Stimulated activated naive CD8-positive, alpha-beta T cell treated with anti-CD3 and anti-CD28 coated beads, Interleukin-15, Interleukin-2, amounts not matched to agents 100 U/mL and 50 U/mL, for 24 hours (primary cell): Measurements from ENCODE around the gene PTPRD.

Experiments used
- ATAC-seq: fragments of 150-1000 bp; cut with Tn5 transposase; one replicate; pipeline ENCODE4 v1.10.0; 2021
- DNase-seq: peaks from one replicate; pipeline ENCODE4 v3.0.0; 2021

The PTPRD gene

DNA sequence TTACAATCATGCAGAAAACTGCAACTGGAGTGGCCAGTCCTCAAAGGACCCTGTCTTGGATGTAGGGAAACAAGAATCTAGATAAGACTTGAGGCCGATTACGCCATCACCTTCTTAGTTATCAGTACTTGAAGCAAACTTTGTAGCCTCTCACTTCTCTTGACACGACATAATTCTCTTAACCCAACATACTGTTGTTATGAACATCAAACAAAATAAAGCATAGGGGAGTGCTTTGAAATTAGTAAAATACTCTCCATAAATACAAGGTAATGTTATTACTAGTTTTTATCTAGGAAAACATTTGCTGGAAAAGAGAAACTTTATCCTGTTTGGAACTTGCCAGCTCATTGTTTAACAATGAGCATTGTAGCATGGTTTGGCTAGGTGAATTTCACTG, 2238.3 kb downstream of the PTPRD start:
- DNase-seq (no peak), ATAC-seq (no peak)

DNA sequence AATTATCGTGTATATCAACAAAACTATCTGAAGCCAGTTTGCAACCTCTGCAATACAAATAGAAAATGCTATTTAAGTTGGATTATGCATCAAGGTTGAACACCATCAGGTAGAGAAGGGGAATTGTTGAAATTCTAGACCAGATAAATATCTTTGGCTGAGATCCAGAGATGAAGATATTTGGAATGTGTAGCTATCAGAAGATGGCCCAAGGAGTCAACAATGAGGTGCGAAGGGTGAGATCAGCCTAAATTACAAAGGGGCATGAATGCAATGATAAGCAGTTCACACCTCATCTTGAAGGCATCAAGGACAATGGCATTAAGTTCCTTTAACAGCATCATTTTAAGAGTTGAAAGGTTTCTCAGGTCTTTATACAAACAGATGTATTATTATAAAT, 2241.1 kb downstream of the PTPRD start:
- ATAC-seq (no peak), DNase-seq (no peak)

DNA sequence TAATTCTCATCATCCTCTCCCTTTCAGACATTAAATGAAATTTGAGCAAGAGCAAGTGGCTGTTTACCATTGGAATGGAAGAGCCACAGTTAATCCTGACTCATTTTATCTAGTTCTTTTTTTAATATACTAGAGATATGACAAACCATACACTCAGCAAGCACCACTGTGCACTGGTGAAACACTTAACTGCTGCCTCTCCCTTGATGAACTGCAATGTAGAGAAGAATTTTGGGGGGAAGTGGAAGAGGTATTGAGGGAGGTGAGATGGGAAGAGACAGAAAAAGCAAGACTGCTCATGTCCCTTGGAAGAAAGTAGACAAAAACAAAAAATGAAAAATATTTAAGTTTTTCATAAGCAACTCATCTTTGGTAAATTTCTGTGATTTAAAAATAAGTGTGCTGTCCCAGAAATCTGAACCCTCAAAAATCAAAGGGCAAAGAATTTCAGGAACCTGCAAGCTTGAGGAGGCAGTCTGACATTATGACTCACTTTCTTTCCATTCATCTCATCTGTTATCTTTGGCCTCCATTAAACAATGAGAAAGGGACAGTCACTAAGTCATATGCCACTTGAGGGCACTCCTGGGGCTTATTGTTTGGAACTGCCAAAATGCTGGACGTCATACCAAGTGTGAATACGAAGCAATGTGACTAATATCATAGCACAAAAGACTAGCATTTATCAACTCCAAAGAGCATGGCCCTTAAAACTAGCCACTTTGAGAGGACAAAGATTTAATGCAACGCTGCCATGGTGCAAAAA, 2246.5 kb downstream of the PTPRD start:
- DNase-seq (no peak), ATAC-seq (peak; percentile 55)

DNA sequence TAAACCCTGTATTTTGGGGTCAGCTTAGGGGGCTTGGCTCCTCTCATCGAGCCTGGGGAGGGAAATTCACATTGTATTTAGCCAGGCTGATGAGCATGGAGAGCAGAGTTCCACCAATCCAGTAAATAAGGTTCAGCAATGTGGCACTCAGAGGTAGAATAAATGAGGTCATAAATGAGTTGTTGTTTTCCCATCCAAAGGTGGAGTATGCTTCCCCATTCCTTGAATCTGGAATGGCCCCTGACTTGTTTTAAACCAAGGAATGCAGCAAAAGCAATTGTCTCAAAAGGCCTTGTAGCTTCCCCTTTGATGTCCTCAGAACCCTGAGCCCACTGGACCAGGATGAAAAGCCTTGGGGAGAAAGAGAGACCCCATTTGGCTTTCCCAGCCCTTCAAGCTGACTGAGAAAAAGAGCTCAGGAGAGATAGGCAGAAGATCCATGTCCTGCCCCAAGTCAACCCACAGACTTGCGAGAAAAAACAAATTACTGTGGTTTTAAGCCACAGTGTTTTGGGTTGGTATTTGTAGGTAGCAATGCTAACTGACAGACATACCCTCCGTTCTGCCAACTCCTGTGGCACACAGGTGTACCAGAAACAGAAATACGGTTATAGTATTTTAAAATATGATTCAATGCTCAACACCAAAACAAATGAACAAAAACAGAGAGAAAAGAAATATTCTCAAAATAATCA, 2247.2 kb downstream of the PTPRD start:
- ATAC-seq: no peak
- DNase-seq: no peak

DNA sequence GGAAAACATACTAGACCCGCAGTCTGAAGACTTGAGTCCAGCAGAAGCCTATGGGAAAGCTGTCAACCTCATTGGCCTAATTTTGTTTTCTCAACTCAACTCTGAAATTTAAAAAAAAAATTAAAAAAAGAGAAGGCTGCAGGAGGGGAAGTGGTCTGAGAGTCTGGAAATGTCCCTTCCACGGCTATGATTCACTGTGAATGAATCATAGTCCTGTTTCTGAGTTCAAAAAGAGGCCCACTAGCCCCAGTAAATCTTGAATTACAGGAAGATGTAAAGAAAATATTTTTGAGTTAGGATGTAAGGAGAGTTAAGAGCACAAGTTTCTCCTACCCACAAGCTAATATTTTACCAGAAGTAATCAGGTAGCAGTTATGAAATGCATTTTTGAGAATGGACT, 2247.8 kb downstream of the PTPRD start:
- ATAC-seq (peak; percentile 56), DNase-seq (no peak)

DNA sequence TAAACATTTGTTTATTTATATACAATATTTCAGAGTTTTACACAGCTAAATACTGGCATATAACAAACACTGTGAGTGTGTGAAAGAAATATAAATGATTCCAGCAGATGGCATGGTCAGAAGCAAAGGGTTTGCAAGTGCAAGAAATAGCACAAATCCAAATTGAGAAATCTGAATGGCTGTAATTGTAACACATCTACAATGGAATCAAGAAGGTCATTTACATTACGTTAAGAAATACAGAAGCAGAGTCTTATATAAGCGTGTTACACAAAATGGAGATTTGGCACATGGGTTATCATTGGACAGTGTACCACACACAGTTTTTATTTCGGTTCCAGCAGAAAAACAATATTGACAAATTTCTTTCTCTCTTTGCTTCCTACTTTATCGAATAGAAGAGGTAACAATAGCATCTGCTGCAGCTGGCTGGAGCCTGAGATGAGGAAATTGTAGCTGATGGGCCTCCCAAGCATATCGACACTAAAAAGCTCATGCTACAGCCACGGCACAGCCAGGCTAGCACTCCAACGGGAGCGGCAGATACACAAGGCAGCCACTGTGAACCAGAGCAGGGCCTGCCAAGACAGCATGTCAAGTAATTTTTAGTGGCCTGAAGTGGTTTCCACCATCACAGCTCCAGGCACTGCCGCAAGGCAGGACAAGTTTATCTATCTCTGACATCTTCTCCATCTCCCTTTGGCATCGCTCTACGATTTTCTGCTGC, 2248.6 kb downstream of the PTPRD start:
- ATAC-seq: no peak
- no peak for DNase-seq

DNA sequence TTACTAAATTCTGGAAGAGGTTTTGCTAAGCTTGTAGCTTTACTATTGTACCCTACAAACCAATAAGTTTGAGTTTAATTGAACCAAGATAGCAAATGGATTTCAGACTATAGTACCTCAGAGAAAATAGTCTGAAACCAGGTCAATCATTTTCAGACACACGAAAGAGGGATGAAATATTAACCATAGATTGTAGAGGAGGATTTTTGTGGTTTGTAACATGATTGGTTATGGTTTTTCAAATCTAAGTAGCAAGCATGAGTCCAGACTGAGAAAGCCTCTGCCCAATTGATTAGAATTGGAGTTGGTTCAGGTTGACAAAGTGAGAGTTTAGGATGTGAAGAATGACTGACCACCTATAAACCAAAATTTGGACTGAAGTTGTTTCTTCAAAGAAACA, 2250.6 kb downstream of the PTPRD start:
- ATAC-seq (no peak), DNase-seq (no peak)

DNA sequence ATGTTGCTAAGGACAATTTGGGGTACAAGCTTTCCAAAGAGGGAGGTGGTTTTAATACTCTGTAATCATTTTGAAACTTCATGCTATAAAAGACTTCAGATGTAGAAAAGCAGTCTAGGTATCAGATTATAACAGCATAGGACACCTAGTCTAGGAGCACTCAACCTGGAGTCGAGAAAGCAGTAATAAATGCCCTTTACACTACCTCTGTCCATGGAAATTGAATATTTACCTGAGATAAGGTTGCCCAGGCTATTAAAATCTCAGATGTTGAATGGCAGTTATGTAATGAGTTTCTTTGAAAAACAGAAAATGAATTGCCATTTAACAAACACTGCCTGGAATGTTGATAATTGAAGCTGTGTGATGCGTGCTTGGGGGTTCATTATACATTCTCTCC, 2251.4 kb downstream of the PTPRD start:
- ATAC-seq (no peak), DNase-seq (no peak)

DNA sequence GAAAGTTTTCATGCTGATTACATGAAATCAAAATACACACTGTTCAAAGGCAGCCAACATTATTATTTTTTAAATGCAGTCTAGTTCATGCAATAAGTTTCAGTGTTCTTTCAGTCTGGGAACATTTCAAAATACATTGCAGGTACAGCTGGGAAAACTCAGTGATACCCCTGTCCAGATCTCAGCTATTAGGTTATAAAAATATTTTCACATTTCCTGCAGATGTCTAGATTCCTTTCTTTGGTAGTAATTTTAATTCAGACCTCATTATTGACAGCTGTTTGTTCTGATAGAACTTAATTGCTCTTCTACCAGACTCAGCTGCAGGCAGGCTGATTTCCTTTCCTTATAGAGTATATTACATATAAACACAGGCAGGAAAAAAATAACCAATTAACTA, 2256.4 kb downstream of the PTPRD start:
- no peak for ATAC-seq
- no peak for DNase-seq

DNA sequence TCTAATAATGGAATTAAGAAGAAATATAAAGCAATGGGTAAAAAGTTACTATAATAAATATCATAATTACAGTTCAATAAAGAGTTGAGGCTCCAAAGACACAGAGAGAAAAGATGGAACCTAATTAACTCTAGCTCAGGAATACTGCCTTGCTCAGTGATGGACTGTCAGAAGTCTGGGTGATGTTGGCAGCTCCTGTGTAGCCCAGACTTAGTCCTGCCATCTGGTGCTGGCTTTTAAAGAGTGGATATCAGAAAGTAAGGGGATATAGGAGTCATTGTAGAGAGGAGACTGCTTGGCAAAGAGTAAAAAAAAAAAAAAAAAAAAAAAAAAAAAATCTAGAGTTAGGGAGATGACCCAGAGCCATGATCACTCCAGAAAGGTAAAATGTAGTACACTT, 2261.4 kb downstream of the PTPRD start:
- DNase-seq (no peak), ATAC-seq (no peak)

DNA sequence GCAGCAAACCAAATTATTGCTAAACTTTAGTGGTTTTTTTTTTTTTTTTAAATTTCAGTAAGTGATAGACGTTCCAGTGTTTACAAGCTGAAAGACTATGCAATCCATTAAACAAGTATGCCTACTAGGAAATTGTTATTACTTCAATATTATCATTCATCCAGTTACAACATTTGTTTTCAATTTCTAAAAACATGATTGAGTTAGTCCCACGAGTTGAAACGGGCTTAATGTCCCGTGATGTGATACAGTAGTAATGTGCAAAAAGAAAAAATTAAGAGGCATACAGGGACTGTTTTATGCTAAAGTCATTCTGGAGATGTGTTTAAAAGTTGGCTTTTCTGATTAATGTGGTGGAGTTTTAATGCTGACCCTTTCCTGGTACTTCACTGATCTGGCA, 2262.9 kb downstream of the PTPRD start:
- ATAC-seq (no peak), DNase-seq (no peak)

DNA sequence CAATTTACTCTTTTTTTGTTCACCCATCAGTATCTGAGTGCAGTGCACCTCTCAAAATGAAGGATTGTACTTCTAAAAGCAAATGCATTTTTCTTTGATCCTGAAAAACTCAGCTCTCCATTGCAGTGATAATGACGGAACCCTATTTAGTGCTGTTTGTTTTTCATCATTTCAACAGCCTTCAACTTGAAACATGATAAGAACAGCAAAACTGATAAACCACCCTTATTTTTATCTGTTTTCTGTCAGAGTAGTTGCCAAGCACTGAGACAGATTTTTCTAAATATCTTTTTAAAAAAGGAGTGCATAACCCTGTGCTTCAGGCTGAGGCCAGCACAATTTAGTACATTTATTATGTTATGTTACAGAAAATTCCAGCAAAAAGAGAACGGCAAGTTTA, 2263.4 kb downstream of the PTPRD start:
- no peak for ATAC-seq
- no peak for DNase-seq

DNA sequence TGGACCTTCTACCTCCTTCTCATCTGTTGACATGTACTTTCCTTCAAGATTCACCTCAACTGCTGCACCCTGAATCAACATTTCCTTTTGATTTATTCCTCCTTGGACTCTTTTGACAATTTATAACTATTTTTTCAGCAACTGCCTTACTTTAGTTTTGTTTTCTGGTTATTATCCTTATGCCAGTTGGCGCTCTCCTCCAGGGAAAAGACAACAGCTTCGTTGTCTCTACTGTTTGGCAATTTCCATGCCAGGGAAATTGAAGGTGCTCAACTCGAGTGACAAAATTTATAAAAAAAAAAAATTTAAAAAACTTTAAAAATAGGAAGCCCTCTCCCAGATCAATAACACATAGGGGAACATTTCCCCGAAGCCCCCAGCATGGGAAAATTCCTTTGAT, 2264.0 kb downstream of the PTPRD start:
- no peak for ATAC-seq
- DNase-seq: no peak

DNA sequence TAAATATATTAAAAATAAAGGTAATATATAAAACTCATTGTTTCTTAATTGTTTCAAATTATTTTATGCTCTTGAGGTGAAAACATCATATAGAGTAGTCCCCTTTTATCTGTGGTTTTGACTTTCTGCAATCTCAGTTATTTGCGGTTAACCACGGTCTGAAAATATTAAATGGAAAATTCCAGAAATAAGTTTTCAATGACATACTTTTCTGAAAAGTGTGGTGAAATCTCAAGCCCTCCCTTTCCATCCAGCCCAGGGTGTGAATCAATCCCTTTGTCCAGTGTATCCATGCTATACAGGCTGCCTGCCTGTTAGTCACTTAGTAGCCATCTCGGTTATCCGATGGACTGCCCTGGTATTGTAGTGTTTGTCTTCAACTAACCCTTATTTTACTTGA, 2266.5 kb downstream of the PTPRD start:
- no peak for ATAC-seq
- DNase-seq: no peak

DNA sequence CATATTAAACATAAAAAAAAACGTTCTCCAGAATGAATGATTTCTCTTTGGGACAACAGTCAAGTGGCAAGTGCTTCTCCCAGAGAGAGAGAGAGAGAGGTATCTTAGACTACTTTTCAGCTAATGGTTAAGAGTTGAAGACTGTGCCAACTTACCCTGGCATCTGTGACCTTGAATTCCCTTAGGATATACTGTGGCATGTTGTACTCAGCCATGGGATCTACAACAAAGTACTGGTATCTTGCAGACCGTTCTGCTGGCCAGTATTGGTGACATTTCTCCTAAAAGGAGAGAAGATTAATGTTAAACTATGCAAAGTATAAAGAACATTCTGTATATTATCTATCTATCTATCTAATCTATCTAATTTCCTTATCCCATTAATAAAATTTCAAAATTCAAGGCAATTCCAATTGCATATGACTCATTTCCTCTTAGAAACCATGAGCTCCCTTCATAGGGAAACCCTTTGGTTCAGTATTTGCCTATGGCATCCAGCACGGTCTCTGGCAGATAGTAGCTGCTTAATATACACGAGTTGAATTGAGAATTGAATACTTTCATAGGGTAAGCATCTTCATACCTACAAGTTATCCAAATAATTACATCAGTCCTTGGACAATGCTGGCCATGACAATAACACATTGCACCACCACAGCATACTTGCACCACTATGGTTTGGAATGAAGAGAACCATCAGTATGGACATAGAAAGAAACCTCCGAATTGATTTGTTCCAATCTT, 2273.9 kb downstream of the PTPRD start:
- ATAC-seq (no peak), DNase-seq (no peak)

DNA sequence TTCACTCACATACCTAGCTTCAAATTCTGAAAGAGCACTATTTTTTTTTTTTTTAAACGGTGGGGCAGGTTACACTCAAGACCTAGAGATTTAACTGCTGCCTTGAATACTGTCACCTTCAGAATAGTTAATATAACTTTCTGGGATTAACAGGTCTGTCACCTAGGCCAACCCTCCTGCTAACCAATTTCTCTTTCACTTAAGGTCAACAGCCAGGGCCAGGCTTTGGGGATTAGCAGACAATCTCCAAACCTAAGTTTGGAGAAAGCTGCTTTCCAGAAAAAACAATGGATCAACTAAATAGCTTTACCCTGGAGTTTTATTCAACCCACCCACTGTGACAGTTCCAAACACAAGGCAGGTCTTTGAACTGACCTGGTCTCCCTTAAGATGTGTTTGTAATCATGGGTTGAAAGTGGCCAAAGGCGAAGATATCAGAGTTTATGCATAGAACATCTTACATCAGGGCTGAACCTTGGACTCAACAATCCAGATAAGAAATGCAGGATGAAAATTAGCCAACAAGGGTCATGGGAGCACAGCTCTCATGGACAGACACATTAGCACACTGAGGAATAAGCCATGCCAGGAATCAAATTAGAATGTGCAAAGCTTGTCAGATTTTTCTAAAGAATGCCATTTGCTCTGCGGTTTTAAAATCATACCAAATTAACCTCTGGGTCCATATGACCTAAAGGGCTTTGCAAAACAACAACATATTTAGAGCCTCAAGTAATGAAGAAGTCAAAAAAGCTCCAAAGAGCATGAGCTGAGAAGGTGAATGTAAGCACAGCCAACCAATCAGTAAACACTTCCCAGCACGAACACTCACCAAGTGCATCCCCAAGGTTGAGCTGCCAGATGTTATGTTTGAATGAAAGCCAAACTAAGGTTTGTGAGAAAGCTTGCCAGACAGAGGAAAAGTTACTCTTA, 2274.7 kb downstream of the PTPRD start:
- DNase-seq (no peak), ATAC-seq (no peak)

DNA sequence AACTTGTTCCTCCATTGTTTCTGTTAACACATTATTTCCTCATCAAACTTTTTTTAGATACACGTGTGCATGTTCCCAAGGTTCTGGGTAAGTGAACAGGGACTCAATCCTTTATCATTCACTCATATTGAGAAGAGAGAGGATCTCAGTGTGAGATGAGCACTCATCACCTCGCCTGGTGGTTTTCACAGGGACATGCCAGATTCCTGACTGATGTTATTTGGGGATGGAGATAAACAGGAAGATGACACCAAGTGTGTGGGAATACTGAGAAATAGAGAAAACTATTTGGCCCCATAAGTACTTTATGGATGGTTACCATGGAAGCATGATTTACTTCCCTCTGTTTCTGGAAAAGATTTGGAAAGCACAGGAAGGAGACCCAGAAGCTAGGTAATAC, 2279.9 kb downstream of the PTPRD start:
- ATAC-seq: no peak
- DNase-seq: no peak

DNA sequence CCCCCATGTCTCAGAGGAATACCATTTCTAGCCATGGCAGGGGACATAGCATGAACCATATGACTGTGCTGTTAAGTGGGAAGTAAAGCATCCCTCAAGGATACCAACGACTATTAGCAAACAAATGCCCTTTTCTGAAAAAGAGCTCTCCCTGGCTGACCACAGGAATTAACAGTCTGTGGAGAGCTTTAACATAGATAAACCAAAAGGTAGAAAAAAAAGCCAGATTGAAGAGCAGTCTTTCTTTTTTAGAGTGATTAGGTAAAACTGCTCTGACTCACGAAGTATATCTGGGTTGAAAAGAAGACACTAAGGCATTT, 2280.5 kb downstream of the PTPRD start:
- DNase-seq (no peak), ATAC-seq (no peak)

DNA sequence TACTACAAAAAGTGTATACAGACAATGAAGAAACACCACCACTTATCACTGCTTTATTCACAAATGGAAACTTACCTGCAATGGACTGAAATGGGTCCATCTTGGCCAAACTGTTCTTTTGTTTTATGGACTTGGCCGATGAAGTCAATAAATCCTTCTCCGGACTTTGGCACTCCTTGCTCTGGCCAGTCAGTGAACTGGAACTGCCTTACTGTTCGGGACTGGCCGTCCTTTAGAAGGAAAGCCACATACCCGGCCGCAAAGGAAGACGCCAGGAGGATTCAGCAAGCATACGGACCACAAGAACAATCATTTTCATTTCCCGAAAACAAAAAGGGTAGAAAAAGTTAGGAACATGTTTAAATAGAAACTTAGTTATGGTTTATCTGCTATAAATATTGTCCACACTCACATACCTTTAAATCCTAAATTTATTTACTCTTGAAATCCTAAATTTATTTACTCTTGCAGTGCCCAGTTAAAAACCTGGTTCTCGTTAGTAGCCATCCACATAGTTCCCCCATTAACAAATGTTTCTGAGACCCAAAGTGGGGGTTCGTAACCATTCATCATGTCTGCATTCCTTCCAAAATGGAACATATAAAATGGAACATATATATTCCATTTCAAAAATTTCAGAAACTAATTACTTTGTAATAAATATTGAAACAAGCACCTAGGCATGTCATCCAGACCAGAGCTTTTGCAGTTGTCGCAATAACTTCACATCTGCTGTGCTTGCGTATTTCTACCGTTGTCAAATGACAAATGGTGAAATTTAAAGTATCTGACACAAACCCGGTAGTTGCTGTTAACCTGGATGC, 2281.1 kb downstream of the PTPRD start:
- ATAC-seq (no peak), DNase-seq (no peak)

DNA sequence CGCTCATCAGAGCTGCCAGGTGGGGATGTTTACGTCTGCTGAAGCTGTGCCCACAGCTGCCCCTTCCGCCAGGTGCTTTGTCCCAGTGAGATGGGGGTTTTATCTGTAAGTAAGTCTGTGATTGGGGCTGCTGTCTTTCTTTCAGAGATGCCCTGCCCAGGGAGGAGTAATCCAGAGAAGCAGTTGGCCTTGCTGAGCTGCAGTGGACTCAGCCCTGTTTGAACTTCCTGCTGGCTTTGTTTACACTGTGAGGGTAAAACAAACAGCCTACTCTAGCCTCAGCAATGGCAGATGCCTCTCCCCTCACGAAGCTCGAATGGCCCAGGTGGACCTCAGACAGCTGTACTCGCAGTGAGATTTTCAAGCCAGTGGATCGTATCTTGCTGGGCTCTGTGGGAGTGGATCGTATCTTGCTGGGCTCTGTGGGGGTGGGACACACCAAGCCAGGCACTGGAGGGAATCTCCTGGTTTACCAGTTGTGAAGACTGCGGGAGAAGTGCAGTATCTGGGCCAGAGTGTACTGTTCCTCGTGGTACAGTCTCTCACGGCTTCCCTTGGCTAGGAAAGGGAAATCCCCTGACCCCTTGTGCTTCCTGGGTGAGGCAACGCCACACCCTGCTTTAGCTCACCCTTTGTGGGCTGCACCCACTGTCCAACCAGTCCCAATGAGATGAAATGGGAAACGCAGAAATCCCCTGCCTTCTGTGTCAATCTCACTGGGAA, 2283.1 kb downstream of the PTPRD start:
- no peak for DNase-seq

More for the DNA sequence above, 2283.1 kb downstream of the PTPRD start:
- ATAC-seq: no peak
